Astrocyte of the cerebellum (primary cell): ENCODE measurements around the gene REPIN1.
A peak's percentile ranks its signal among the peaks of the same experiment; 100 is the strongest.

Experiments
- DNase-seq: peaks from one replicate; pipeline ENCODE4 v3.0.0-alpha.2; 2011; ENCODE audit warnings: low read depth
- H3K4me3 ChIP-seq: 2 replicates; pipeline ENCODE4 v1.5.1; 2011; ENCODE audit warnings: mild to moderate bottlenecking, low read depth, low read length, moderate library complexity
- in situ Hi-C: cut with HindIII; loops from 2 replicates; pipeline ENCODE4 v1.10.0; 2017; ENCODE audit warnings: low sequenced_read_pairs
- TF ChIP-seq, protein P1 (sequence below): IDR thresholded peaks from 2 replicates; pipeline ENCODE4 v1.5.1; 2012; ENCODE audit warnings: low read length, low read depth, moderate library complexity, mild to moderate bottlenecking; ENCODE audit errors: missing control alignments

Gene REPIN1

DNA sequence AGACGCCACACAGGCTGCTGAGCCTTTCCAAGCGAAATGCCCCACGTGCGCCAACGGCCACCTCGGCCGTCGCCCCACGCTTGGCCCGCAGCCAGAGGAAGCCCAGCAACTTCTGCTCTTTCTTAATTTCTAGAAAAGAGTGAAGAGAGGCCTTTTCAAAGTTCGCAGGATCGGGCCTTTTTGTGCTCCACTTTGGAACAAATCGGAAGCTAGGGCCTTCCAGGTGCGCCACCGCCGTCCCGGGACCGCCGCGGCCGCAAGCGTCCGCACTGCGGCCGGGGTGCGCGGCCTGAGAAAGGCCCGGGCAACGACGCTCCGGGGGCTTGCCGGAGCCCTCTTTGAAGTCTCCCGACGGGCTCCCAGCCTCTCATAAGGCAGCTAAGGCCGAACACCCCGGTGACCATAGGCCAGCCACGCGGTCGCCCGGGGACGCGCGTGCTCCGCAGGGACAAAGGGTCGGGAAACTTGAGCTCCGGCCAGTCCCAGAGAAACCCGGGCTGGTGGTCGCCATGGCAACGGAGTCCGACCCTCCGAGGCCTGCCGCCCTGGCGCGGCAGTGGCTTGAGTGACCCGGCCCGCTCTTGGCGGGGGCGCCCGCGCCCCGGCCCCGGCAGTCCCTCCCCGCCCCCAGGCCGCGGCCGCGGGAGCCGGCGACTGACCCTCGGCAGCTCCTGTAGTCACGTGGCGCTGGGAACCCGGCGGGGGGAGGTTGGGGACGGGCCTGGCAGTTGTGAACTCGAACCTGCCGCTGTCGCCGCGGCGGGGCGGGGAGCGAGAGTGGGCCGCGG is at the start of gene REPIN1:
Gene REPIN1 (plus strand): TSS at position 727 of the 788 bp plus-strand sequence. CDS start 890 bp downstream, outside the sequence.
- TF ChIP-seq, protein P1, sequence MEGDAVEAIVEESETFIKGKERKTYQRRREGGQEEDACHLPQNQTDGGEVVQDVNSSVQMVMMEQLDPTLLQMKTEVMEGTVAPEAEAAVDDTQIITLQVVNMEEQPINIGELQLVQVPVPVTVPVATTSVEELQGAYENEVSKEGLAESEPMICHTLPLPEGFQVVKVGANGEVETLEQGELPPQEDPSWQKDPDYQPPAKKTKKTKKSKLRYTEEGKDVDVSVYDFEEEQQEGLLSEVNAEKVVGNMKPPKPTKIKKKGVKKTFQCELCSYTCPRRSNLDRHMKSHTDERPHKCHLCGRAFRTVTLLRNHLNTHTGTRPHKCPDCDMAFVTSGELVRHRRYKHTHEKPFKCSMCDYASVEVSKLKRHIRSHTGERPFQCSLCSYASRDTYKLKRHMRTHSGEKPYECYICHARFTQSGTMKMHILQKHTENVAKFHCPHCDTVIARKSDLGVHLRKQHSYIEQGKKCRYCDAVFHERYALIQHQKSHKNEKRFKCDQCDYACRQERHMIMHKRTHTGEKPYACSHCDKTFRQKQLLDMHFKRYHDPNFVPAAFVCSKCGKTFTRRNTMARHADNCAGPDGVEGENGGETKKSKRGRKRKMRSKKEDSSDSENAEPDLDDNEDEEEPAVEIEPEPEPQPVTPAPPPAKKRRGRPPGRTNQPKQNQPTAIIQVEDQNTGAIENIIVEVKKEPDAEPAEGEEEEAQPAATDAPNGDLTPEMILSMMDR: no peak
- in situ Hi-C loops: no loop called here
- DNase-seq: no peak

DNA sequence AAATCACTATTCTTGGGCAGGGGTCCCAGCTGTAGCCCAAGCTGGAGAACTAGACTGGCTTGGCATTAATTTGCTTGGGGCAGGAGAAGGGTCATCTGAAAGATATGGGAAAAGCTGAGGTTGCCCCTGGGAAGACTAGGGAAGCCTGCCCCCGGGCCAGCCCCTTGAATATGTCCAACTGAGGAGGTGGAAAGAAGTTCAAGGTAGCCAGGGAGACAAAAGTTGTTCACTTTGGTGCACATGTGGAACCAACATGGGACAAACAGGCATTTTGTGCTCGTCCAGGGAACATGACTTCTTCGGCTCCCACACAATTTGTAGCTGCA is 46.9 kb upstream of the REPIN1 start:
- no peak for DNase-seq
- no peak overlapping the region for H3K4me3 ChIP-seq
- in situ Hi-C loops: no loop called here
- TF ChIP-seq, protein P1: no peak

More for the DNA sequence above, at the start of gene REPIN1:
- peak within 1 kb of the TSS; percentile 72 for H3K4me3 ChIP-seq

DNA sequence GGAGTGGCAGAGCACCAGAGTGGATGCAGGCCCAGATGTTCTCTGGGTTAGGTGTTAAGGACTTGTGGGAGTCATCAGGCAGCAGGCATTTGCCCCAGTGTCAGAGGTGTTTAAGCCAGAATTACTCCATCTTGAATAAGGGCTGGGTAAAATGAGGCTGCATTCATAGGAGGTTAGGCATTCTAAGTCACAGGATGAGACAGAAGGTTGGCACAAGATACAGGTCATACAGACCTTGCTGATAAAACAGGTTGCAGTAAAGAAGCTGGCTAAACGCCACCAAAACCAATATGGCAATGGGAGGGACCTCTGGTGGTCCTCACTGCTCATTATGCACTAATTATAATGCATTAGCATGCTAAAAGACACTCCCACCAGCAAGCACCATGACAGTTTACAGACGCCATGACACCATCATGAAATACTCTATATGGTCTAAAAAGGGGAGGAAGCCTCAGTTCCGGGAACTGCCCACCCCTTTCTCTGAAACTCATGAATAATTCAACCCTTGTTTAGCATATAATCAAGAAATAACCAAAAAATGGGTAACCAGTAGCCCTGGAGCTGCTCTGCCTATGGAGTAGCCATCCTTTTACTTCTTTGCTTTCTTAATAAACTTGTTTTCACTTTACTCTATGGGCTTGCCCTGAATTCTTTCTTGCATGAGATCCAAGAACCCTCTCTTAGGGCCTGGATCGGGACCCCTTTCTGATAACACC is 46.3 kb upstream of the REPIN1 start:
- no peak overlapping the region for H3K4me3 ChIP-seq

DNA sequence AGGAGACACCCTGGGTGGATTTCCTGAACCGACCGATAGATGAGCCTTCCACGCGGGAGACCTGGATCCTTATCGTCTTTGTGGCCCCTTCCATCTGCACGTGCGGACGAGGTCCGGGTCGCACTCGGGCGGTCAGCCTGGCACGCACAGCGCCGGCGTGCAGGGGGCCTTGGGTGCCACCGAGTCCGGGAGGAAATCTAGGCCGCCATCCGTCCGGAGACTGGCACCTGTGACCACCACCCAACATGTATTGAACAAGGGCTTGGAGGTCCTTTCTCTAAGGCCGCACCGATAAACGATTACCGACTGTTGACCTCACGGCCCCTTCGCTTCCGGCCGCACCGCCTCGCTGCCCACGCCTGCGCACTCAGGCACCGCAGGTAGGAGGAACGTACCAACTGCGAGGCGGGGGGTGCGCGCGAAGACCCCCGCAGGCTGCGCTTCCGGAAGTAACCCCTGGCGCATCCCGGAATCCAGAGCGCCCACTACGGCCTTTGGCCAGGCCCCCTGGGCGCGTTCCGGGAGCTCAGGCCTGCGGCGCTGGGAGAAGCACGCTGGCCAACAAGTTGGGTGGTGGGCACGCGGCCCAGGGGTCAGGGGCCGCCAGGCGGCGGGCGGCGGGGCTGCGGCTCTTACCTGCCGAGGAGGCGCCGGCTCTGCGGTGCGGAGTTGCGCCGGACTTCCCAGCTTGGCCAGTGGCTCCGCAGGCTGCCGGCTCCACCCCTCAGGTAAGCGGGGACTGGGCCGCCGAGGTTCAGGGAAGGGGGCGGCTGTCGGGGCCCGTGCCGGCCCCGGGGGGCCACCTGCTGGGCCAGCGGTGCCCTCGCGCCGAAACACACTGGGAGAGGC is 45.6 kb upstream of the REPIN1 start, which contains the start of the genes ACTR3C and LRRC61:
Gene ACTR3C (minus strand): TSS at position 713 of the 849 bp plus-strand sequence. CDS start 28,249 bp downstream, outside the sequence.
Gene LRRC61 (plus strand): TSS at position 523 of the 849 bp plus-strand sequence. CDS start 13,507 bp downstream, outside the sequence.
- H3K4me3 ChIP-seq: peak within 1 kb of the TSS; percentile 44
- in situ Hi-C loops: no loop called here
- DNase-seq: no peak
- TF ChIP-seq, protein P1: no peak

More for the DNA sequence above, 46.3 kb upstream of the REPIN1 start:
- DNase-seq: no peak
- TF ChIP-seq, protein P1: no peak
- in situ Hi-C loops: no loop called here

DNA sequence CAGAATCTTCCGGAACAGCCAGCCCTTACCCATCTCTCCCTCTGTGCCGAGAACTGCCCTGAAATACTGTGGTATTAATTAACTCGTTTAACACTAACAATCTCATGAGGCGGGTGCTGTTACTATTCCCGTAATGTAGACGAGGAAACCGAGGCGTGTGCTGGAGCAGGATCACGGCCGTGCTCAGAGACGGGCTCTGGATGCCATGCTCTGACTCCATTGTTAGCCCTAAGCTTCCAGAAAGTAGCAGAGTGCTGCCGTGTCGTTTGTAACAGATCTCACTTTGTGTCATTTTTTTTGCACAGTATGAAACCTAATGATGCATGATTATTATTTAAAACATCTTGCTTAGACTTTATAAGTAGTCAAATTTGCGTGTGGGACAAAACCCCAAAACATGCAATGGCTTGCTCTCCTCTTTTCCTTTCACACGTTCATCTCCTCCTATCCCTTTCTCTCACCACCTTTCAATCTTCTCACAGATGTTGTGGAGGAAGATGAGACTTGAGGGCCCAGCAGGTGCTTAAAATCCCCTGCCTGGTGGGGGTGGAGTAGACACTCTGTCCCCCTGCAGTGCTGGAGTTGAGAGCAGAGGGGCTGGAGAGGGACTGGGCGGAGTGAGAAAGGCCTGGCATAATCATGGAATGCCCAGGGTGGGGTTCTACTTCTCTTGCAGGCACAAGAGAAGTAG is 44.8 kb upstream of the REPIN1 start:
- in situ Hi-C loops: no loop called here
- TF ChIP-seq, protein P1: no peak
- DNase-seq: no peak
- H3K4me3 ChIP-seq: peak overlapping the region; percentile 44
